ENCODE measurements around the gene XPO4.
"Not testable (repeated sequence)": the region's sequence is repeated elsewhere in the genome, so short reads cannot be mapped to it uniquely, and the experiment has no call there.

XPO4 gene

GRCh38 chr13:20890540-20890939 is 12.0 kb downstream of the XPO4 start:
- not testable (repeated sequence) for DNase-seq

DNA sequence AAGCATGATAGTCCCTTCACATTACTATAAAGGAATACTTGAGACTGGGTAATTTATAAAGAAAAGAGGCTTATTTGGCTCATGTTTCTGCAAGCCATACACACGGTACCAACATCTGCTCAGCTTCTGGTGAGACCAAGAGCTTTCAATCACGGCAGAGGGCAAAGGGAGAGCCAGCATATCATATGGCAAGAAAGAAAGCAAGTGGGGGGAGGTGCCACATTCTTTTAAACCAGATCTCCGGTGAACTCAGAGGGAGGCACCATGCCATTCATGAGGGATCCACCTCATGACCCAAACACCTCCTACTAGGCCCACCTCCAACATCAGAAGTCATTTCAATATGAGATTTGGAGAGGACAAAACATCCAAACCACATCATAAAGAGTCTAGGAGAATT is 20.3 kb downstream of the XPO4 start:
- no peak for DNase-seq

DNA sequence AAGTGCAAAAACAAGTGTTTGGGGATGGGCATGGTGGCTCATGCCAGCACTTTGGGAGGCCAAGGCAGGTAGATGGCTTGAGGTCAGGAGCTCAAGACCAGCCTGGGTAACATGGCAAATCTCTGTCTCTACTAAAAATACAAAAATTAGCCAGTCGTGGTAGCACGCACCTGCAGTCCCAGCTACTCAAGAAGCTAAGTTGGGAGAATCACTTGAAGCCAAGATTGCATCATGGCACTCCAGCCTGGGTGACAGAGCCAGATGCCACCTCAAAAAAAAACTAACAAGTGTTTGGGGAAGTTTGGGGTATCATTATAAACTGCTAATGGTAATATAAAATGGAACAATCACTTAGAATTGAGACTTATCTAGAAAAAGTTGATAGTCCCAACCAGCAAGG is 24.6 kb downstream of the XPO4 start:
- no peak for DNase-seq

- not testable (repeated sequence) for DNase-seq
Observed at GRCh38 chr13:20876802-20877201, 25.7 kb downstream of the XPO4 start.

DNA sequence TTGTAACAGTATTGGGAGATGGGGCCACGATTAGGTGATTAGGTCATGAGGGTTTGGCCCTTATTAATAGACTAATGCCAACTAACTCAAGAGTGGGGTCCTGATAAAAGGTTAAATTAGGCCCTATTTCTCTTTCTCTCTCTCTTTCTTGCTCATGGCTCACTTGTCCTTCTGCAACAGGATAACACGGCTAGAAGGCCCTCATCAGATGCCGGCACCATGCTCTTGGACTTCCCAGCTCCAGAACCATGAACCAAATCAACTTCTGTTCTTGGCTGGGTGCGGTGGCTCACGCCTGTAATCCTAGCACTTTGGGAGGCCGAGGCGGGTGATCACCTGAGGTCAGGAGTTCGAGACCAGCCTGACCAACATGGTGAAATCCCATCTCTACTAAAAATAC is 28.1 kb downstream of the XPO4 start:
- not testable (repeated sequence) for DNase-seq

DNA sequence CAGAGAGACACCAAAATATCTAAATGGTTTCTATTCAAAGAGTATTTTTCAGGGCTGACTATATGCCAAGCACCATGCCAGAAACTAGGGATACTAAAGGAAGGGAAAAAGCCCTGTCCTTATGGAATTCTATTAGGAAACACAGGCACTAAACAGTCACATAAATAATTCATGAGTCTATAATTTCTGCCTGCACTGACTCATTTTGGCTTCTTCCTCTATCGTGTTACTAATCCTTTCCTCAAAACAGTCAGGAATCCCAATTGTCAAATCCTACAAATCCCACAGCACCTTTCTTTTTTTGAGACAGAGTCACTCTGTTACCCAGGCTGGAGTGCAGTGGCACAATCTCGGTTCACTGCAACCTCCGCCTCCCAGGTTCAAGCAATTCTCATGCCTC is 29.2 kb downstream of the XPO4 start:
- DNase-seq: no peak

GRCh38 chr13:20870829-20871228 is 31.7 kb downstream of the XPO4 start:
- no peak for DNase-seq

- DNase-seq: no peak
Observed at GRCh38 chr13:20869540-20869939, 33.0 kb downstream of the XPO4 start.

DNA sequence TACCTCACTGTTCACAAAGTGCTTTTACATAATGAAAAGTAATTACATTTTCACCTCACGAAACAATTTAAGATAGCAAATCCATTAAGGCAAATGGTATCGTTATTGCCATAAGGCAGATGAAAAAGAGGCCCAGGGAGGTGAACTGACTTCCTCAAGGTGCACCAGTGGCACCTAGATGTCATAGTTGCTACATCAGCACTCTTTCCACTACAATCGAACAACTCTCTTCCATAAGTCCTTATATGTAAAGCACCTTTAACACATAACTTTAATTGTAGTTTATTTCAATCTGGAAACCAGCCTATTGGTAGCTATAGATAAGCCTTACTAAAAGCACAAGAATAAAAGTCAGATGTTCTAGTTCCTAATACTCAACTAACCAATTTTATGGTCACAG is 35.1 kb downstream of the XPO4 start:
- DNase-seq: no peak

DNA sequence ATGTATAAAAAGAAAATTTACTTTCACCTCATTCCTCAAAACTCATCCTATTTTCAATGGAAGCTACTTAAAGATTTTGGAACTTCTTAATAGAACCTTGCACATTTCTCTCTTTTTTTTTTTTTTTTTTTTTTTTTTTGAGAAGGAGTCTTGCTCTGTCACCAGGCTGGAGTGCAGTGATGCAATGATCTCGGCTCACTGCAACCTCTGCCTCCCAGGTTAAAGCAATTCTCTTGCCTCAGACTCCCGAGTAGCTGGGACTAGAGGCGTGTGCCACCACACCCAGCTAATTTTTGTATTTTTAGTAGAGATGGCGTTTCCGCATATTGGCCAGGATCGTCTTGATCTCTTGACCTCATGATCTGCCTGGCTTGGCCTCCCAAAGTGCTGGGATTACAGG is 40.9 kb downstream of the XPO4 start:
- DNase-seq: not testable (repeated sequence)

DNA sequence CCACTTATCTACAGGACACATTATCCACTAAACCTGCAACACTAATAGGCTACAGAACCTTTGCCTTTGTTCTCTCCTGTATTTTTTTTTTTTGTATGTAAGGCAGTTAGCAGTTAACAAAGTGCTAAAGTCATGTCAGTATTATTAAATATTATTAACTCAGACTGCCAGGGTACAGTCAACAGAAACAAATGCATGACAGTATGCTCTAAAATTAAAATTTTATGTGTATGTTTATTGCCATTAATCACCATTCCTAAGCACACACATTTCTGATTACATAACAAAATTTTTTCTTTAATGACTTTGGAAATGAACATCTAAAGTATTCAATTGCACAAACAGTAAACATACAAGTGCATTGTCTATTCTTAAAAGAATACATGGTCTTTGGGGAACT is 41.7 kb downstream of the XPO4 start:
- no peak for DNase-seq

DNA sequence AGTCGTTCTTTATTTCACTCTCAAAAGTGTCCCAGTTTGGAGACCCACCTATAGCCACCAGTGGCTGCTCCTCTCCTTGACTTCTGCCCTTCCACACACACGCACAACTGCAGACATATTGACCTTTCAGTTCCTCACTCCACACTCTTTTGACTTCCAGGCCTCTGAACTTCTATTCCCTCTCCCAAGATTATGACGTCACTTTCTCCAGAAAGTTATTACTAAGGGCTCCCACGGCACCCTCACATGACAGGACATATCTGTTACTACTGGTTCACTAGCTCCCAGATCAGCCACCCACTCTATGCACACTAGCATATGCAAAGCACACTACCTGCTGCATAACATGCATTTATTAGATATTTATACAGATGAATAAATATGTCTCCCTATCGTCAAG is 45.9 kb downstream of the XPO4 start:
- DNase-seq: no peak

DNA sequence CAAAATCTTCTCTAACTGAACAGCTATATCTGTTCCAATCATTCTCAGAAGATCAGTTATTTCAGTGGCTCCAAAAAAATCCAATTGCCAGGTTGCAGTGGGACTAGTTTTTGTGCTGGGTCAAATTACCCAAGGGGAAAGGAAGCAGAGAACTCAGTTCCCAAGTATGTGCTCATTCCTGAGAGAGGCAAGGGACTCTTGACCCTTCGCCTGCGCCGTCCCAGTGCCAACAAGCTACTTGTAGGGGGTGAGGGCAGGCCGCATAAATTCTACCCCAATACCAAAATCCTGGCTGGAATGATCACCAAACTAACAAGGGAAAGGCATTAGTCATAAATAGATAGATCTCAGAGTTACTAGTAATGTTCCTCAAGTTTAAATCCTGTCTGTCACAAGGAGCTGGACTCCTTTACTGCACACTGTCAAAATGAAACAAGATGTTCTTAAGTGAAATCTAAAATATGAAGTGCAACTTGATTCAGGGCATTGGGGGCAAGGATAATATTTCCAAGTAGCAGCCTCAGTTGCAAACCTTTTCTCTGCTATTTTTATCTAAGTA is 50.6 kb downstream of the XPO4 start:
- no peak for DNase-seq

- DNase-seq: no peak
Observed at GRCh38 chr13:20848944-20849343, 53.6 kb downstream of the XPO4 start.

- DNase-seq: no peak
Observed at GRCh38 chr13:20848203-20848602, 54.3 kb downstream of the XPO4 start.

GRCh38 chr13:20847296-20847695 is 55.2 kb downstream of the XPO4 start:
- no peak for DNase-seq

GRCh38 chr13:20843166-20843565 is 59.4 kb downstream of the XPO4 start:
- DNase-seq: no peak

DNA sequence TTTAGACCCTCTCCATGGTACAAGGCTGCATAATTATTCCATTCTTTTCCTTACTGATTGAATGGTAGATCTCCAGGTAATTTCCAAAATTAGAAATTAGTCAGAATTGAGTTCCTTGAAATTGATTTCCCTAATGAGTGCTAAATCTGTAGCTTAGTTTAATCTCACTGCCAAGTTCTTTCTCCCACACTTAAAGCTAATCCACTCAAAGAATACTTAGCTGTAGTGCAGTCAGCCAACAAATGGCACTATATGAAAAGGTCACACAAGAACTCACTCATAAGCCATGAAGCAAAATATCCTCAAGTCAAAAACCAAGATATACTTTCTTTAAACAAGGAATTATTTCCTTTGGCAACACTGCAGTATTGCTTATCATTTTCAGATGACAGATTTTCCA is 62.0 kb downstream of the XPO4 start:
- no peak for DNase-seq

GRCh38 chr13:20833900-20834679 is 68.5 kb downstream of the XPO4 start:
- DNase-seq: no peak

GRCh38 chr13:20832861-20833260 is 69.7 kb downstream of the XPO4 start:
- DNase-seq: no peak

DNA sequence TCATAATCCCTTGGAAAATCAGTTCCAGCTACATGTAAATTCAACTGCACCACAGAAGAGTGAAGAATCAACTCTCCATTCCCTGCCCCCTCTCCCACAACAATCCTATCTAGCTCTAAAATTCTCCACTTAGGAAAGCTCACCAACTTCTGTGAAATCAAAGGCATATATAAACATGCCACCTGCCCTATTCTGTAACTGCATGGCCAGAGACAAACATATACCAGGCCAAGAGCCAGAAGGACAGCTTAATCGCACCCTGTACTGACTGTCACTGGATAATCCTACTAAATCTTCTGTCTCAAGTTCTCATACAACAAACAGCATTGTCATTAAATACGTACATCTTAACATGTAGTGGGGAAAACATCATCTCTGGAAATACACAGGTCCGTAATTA is 70.6 kb downstream of the XPO4 start:
- DNase-seq: no peak

GRCh38 chr13:20831254-20831653 is 71.3 kb downstream of the XPO4 start:
- no peak for DNase-seq

DNA sequence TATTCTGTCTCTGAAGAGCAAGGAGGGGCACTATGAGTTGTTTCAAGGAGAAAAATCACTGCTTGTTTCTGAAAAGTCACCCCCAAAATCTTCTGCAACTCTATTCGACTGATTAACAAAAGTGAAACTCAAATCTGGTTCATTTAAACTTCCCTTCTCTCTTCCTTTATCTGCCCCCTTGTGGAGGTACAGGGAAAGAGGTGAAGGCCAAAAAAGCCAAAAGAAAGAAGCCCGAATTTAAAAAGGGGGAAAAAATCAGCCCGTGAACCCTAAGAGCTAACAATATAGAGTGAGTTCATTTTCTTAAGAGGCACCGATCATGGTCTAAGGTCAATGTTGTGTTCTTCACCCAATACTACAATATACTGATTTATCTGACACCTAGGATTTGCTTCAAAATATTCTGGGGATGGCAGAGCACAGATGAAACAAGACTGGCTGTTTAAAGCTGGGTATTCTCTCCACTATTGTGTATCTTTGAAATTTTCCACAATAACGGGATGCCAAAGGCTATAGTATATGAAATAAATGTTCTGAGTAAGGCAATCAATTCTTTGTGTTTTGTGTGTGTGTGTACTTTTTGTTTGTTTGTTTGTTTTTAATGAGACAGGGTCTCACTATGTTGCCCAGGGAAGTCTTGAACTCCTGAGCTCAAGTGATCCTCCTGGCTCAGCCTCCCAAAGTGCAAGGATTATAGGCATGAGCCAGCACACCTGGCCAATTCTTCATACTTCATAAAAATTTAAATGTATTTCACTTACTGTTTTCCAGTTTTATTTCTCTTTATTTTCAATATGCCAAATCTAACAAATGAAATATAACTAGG is 73.8 kb downstream of the XPO4 start:
- DNase-seq: no peak

Data from activated CD8-positive, alpha-beta memory T cell treated with anti-CD3 and anti-CD28 coated beads for 24 hours (primary cell).